Measurements from ENCODE around the gene LHX3.

Gene LHX3

DNA sequence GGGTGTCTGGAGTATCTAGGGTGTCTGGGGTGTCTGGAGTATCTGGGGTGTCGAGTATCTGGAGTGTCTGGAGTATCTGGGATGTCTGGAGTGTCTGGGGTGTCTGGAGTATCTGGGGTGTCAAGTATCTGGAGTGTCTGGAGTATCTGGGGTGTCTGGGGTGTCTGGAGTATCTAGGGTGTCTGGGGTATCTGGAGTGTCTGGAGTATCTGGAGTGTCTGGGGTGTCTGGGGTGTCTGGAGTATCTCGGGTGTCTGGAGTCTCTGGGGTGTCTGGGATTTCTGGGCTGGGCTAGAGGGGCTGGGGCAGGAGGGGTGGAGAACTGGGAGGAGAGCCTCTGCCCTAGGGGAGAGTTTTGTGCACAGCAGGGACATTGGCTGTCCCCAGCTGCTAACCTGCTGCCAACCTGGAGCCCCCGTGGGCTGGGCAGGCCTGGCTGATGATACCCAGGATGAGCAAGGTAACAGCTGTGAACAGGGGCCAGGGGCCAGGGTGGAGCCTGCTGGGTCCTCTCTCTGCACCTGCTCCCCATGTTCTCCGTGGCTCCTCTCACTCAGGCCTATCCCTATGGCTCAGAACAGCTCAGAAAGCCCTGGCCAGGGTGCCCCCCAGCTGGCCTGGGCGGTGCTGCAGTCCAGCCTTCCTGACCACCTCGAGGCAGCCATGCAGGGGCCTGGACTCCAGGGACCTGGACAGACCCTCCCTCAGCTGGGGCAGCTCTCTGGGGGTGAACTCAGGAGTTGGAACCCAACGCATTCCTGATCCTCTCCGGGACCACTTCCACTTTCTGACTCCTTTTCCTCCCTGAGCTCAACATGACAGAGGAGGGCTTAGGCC, 29.9 kb downstream of the LHX3 start:
- FAIRE-seq = no peak

GRCh38 chr9:136173648-136174290, 31.2 kb downstream of the LHX3 start:
- FAIRE-seq = no peak

DNA sequence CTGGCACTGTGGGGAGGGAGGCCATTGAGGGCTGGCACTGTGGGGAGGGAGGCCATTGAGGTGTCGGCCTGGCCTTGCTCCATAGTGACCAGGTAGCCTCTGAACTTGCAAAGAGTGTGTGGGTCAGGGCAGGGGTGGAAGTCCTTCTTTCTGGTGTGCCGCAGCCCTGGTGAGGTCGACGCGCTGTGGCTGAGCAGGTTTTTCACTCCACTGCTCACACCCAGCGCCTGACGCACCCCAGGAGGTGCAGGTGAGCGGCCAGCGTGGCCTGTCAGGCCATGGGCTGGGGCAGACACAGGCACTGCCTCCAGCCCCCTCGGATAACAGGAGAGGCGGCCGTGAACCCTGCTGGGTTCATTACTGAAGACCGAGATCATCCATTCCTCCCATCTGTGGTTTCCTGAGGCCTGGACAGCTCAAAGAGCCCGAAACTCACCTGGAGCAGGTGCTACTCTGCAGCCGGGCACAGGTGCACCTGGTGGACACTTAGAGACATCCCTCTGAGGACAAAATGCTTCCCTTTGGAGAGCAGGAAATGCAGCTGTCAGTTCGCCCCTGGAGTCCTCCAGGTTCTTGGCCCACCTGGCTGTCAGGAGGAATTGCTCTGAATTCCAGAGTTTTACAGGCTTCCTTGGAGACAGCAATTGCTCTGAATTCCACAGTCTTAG, 32.4 kb downstream of the LHX3 start:
- no peak for FAIRE-seq

GRCh38 chr9:136171801-136172411, 33.0 kb downstream of the LHX3 start:
- FAIRE-seq = no peak

- FAIRE-seq = no peak
Observed at GRCh38 chr9:136171009-136171800, 33.7 kb downstream of the LHX3 start.

GRCh38 chr9:136170006-136170901, 34.7 kb downstream of the LHX3 start:
- no peak for FAIRE-seq

DNA sequence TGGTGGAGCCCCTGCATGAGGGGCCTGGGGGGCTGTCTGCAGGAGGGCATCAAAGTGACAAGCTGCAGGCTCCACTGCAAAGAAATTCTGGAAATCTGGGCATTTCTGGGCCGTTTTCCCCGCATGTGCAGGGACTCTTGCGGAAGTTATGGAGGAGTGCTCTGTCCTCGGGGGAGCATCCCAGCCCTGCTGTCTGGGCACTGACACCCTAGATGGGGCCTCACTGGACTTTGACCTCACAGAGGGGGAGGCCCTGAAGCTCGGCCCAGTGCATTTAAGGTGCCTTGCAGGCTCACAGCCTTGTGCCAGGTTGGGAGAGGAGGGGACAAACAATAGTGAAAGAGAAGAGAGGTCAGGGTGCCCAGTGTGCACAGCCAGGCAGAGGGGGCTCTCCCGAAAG, 35.4 kb downstream of the LHX3 start:
- FAIRE-seq = no peak

GRCh38 chr9:136163248-136163850, 41.6 kb downstream of the LHX3 start:
- FAIRE-seq = no peak

DNA sequence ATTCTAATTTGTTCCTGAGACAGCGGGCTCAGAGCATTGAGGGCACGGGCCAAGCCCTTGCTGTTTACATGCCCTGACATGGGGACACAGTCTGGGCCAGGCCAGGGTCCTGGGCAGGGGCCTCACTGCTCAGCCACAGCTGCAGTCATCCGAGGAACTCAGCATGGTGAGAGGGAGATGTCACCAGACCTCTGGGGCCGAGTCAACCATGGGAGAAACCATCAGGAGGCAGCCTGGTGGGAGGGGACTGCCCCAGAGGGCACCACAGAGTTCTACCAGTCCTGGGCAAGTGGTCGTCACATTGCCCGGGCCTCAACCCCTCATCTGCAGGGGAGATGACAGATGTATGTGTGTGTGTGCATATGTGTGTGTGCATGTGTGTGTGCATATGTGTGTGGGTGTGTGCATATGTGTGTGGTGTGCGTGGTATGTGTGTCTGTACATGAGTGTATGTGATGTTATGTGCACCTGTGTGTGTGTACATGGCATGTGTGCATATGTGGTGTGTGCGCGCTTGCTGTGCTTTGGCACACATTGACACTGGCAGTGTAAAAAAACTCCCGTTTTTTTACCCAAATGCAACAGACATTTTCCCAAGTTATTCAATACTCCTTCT, 43.8 kb downstream of the LHX3 start:
- FAIRE-seq = no peak

GRCh38 chr9:136160381-136160841, 44.5 kb downstream of the LHX3 start:
- FAIRE-seq = no peak

- no peak for FAIRE-seq
Observed at GRCh38 chr9:136159851-136160250, 45.1 kb downstream of the LHX3 start.

DNA sequence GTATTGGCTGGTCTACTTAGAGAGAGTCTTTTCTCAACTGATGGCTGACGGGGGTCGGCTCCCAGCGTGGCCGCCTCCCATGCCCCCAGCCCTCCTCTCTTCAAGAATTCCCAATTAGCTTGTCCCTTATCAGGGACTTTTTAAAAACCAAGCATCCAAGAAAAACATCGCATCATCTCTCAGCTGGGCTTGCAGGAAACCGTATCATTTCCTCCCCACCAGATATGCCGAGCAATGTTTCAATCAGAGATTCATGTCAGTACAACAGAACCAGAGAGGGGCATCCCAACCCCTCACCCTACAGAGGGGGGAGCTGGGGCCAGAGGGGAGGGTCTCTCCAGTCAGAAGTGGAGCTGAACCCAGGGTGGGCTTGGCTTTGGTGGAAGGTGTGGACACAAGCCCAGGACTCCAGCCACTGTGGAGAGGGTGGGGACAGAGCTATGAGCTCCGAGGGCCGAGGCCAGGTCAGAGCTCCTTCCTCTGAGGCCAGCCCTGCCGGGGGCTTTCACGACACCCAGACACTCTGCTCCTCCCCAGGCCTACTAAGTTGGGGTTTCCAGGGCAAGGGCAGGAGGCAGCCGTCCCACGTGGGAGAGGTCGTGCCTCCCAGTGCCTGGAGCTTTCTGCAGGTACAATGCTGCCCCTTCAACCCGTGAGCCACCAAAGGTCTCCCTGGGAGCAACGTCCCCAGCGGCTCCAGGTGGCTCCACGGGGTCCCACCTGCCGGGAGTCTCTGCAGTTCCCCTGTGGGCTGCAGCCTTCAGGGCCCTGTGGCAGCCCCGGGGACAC, 47.3 kb downstream of the LHX3 start:
- no peak for FAIRE-seq

- no peak for FAIRE-seq
Observed at GRCh38 chr9:136156209-136157120, 48.5 kb downstream of the LHX3 start.

GRCh38 chr9:136155576-136155975, 49.4 kb downstream of the LHX3 start:
- no peak for FAIRE-seq

DNA sequence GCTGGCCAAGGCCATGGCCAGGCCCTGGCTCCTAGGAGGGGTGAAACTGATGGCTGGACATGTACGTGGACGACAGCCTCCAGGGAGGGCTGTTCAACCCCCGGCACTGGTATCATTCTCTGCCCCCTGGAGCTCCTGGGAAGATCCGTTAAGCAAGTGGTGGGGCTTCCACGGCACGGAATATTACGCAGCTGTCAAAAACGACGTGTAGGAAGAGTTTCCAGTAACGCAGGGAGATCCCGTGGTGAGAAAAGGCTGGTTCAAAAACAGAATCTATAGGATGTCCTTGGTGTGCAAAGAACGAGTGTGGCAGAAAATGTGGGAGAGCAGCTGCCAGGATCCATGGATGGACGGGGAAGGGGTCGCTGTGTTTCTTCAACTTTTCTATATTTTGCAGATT, 50.0 kb downstream of the LHX3 start:
- no peak for FAIRE-seq

GRCh38 chr9:136153381-136154065, 51.4 kb downstream of the LHX3 start:
- no peak for FAIRE-seq

DNA sequence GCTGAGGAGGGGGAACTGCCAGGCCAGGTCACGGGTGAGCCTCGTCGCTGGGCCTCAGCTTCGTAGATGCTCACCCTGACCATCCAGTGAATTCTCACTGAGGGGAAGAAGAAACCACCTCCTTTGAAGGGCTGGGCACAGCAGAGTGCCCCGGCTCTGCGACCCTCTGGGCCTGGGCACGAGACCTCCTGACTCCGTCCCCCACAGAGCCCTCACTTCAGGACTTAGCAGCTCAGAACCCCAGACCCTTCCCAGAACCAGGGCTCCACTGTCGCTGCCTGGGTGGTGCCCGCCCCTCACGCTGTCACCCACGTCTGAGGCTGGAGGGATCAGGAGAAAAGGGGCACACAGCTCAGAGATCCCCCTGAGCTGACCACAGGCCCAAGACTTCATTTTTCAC, 52.0 kb downstream of the LHX3 start:
- FAIRE-seq = no peak

DNA sequence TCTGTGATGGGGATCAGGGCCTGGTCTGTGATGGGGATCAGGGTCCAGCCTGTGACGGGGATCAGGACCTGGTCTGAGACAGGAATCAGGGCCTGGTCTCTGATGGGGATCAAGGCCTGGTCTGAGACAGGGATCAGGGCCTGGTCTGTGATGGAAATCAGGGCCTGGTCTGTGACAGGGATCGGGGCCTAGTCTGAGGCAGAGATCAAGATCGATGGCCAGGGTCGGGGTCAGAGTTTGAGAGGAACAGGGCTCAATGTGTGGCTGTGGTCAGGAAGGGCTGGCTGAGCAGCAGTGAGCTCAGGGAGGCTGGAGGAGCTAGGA, 52.4 kb downstream of the LHX3 start:
- no peak for FAIRE-seq
